Mesendoderm (in vitro differentiated cells): ENCODE measurements around the gene PAK4.

ENCODE experiments used
- DNase-seq: peaks from one replicate; pipeline ENCODE4 v3.0.0; 2013
- H2AK5ac ChIP-seq: 2 replicates; pipeline ENCODE4 v1.6.1; 2013; ENCODE audit warnings: low read length, inconsistent platforms
- H2BK120ac ChIP-seq: 2 replicates; pipeline ENCODE4 v1.6.1; 2013; ENCODE audit warnings: low read depth, mild to moderate bottlenecking, low read length, moderate library complexity, mixed read lengths
- H2BK15ac ChIP-seq: replicated peaks from 2 replicates; pipeline ENCODE4 v1.6.1; 2013; ENCODE audit warnings: low read depth, mild to moderate bottlenecking, moderate library complexity
- H2BK5ac ChIP-seq: 2 replicates; pipeline ENCODE4 v1.6.1; 2013; ENCODE audit warnings: low read length, inconsistent platforms
- H3K18ac ChIP-seq: 2 replicates; pipeline ENCODE4 v1.6.1; 2013; ENCODE audit warnings: mild to moderate bottlenecking, low read length, mixed read lengths
- H3K23ac ChIP-seq: one replicate; pipeline ENCODE4 v1.6.1; 2013; ENCODE audit warnings: low read length
- H3K27ac ChIP-seq: 2 replicates; pipeline ENCODE4 v1.5.1; 2013; ENCODE audit warnings: low read depth, mild to moderate bottlenecking, inconsistent platforms, low read length, moderate library complexity
- H3K27me3 ChIP-seq: 2 replicates; pipeline ENCODE4 v1.6.1; 2013; ENCODE audit warnings: low read length, control low read depth, mild to moderate bottlenecking, inconsistent platforms; ENCODE audit not compliant: insufficient read depth, poor library complexity
- H3K36me3 ChIP-seq: 2 replicates; pipeline ENCODE4 v1.6.1; 2013; ENCODE audit warnings: low read length, inconsistent platforms; ENCODE audit not compliant: control insufficient read depth, insufficient read depth
- H3K4ac ChIP-seq: one replicate; pipeline ENCODE4 v1.6.1; 2013; ENCODE audit warnings: low read depth, mild to moderate bottlenecking, low read length, moderate library complexity
- H3K4me1 ChIP-seq: 2 replicates; pipeline ENCODE4 v1.6.1; 2013; ENCODE audit warnings: low read depth, low read length, inconsistent platforms; ENCODE audit not compliant: control insufficient read depth
- H3K4me2 ChIP-seq: 2 replicates; pipeline ENCODE4 v1.6.1; 2013; ENCODE audit warnings: low read length
- H3K4me3 ChIP-seq: 2 replicates; pipeline ENCODE4 v1.5.1; 2013; ENCODE audit warnings: mild to moderate bottlenecking, low read length
- H3K56ac ChIP-seq: one replicate; pipeline ENCODE4 v1.6.1; 2013; ENCODE audit warnings: low read length
- H3K79me1 ChIP-seq: 2 replicates; pipeline ENCODE4 v1.6.1; 2013; ENCODE audit warnings: low read length, inconsistent platforms
- H3K79me2 ChIP-seq: 2 replicates; pipeline ENCODE4 v1.6.1; 2013; ENCODE audit warnings: mild to moderate bottlenecking, low read length; ENCODE audit not compliant: control insufficient read depth, insufficient read depth
- H3K9ac ChIP-seq: 2 replicates; pipeline ENCODE4 v1.6.1; 2013; ENCODE audit warnings: low read length, inconsistent platforms
- H4K5ac ChIP-seq: one replicate; pipeline ENCODE4 v1.6.1; 2013; ENCODE audit warnings: low read length
- H4K8ac ChIP-seq: one replicate; pipeline ENCODE4 v1.6.1; 2013; ENCODE audit warnings: low read depth, mild to moderate bottlenecking, control low read depth, low read length, moderate library complexity
- WGBS: extraction: QIAGEN DNeasy Blood & Tissue Kit; methylation state at CpG from one replicate; pipeline ENCODE4 v1.1.7; 2013; ENCODE audit warnings: low lambda C conversion rate, missing lambda C conversion rate; ENCODE audit not compliant: insufficient coverage; ENCODE audit errors: extremely low coverage; 5-methylcytosine and 5-hydroxymethylcytosine counted together

The PAK4 gene

GRCh38 chr19:39103151-39103550 is 22.4 kb upstream of the PAK4 start:
- Histone ChIP-seq H2BK5ac (no peak overlapping the region), H3K18ac (no peak overlapping the region), H3K4me1 (no peaks in the 10 kb centered on the region), H4K5ac (no peak overlapping the region), H3K23ac (no peak overlapping the region), H3K56ac (no peak overlapping the region), H3K36me3 (no peaks in the 10 kb centered on the region), H2AK5ac (no peak overlapping the region), H3K4me2 (no peak overlapping the region), H3K79me2 (no peaks in the 10 kb centered on the region), H2BK120ac (no peak overlapping the region), H2BK15ac (no peak overlapping the region), H3K79me1 (no peaks in the 10 kb centered on the region), H4K8ac (no peak overlapping the region), H3K4me3 (no peak overlapping the region), H3K27ac (no peak overlapping the region), H3K27me3 (no peaks in the 10 kb centered on the region), H3K4ac (no peak overlapping the region), H3K9ac (no peak overlapping the region)
- no CpG with 5 or more reads among the region's 5 CpGs for WGBS
- no peak for DNase-seq

- Histone ChIP-seq H3K4me2 (no peak overlapping the region), H3K27ac (no peak overlapping the region), H3K79me2 (no peaks in the 10 kb centered on the region), H3K23ac (no peak overlapping the region), H4K8ac (no peak overlapping the region), H3K56ac (no peak overlapping the region), H3K4me3 (no peak overlapping the region), H3K18ac (no peak overlapping the region), H2BK5ac (no peak overlapping the region), H2AK5ac (no peak overlapping the region), H3K27me3 (no peaks in the 10 kb centered on the region), H3K9ac (no peak overlapping the region), H3K4me1 (no peaks in the 10 kb centered on the region), H2BK15ac (no peak overlapping the region), H3K36me3 (no peaks in the 10 kb centered on the region), H3K4ac (no peak overlapping the region), H3K79me1 (no peaks in the 10 kb centered on the region), H4K5ac (no peak overlapping the region), H2BK120ac (no peak overlapping the region)
- DNase-seq, result no peak
- WGBS, result no CpG with 5 or more reads among the region's 5 CpGs
Observed at GRCh38 chr19:39104186-39104596, 21.4 kb upstream of the PAK4 start.

- no peak overlapping the region for H3K4me3 ChIP-seq
- no peak overlapping the region for H2AK5ac ChIP-seq
- no peak overlapping the region for H3K56ac ChIP-seq
- H4K5ac ChIP-seq, result no peak overlapping the region
- no peak overlapping the region for H3K4me2 ChIP-seq
- no peaks in the 10 kb centered on the region for H3K36me3 ChIP-seq
- H3K23ac ChIP-seq, result no peak overlapping the region
- no peak overlapping the region for H3K27ac ChIP-seq
- H3K79me1 ChIP-seq, result no peaks in the 10 kb centered on the region
- no peak overlapping the region for H4K8ac ChIP-seq
- no peak overlapping the region for H2BK15ac ChIP-seq
- H2BK120ac ChIP-seq, result no peak overlapping the region
- H3K18ac ChIP-seq, result no peak overlapping the region
- no peaks in the 10 kb centered on the region for H3K79me2 ChIP-seq
- DNase-seq, result no peak
- H3K4me1 ChIP-seq, result no peaks in the 10 kb centered on the region
- no CpG with 5 or more reads among the region's 7 CpGs for WGBS
- H3K27me3 ChIP-seq, result no peaks in the 10 kb centered on the region
- H3K4ac ChIP-seq, result no peak overlapping the region
- no peak overlapping the region for H3K9ac ChIP-seq
- H2BK5ac ChIP-seq, result no peak overlapping the region
Observed at GRCh38 chr19:39106194-39106593, 19.4 kb upstream of the PAK4 start.

- Histone ChIP-seq H3K4me1 (no peaks in the 10 kb centered on the region), H3K79me2 (no peaks in the 10 kb centered on the region), H3K4me3 (no peak overlapping the region), H3K36me3 (no peaks in the 10 kb centered on the region), H4K8ac (no peak overlapping the region), H2AK5ac (no peak overlapping the region), H3K18ac (no peak overlapping the region), H2BK120ac (no peak overlapping the region), H3K9ac (no peak overlapping the region), H2BK15ac (no peak overlapping the region), H3K4ac (no peak overlapping the region), H3K4me2 (no peak overlapping the region), H3K27ac (no peak overlapping the region), H3K79me1 (no peaks in the 10 kb centered on the region), H3K27me3 (no peaks in the 10 kb centered on the region), H3K56ac (no peak overlapping the region), H2BK5ac (no peak overlapping the region), H4K5ac (no peak overlapping the region), H3K23ac (no peak overlapping the region)
- DNase-seq, result no peak
Observed at GRCh38 chr19:39109641-39110040, 15.9 kb upstream of the PAK4 start.

GRCh38 chr19:39110263-39110967 is 15.2 kb upstream of the PAK4 start:
- WGBS, result no CpG with 5 or more reads among the region's 16 CpGs
- peak; percentile 49 for DNase-seq

GRCh38 chr19:39111593-39112199 is 13.9 kb upstream of the PAK4 start:
- no peak overlapping the region for H3K27ac ChIP-seq
- no peak overlapping the region for H3K4me2 ChIP-seq
- no peak overlapping the region for H2BK120ac ChIP-seq
- H3K56ac ChIP-seq, result no peak overlapping the region
- H4K8ac ChIP-seq, result no peak overlapping the region
- H3K36me3 ChIP-seq, result no peaks in the 10 kb centered on the region
- no peak overlapping the region for H3K4me3 ChIP-seq
- H3K9ac ChIP-seq, result no peak overlapping the region
- no peak for DNase-seq
- H3K4ac ChIP-seq, result no peak overlapping the region
- no peaks in the 10 kb centered on the region for H3K4me1 ChIP-seq
- no peak overlapping the region for H3K18ac ChIP-seq
- H4K5ac ChIP-seq, result no peak overlapping the region
- no peak overlapping the region for H2BK5ac ChIP-seq
- no peaks in the 10 kb centered on the region for H3K27me3 ChIP-seq
- H3K23ac ChIP-seq, result no peak overlapping the region
- no peak overlapping the region for H2AK5ac ChIP-seq
- H2BK15ac ChIP-seq, result no peak overlapping the region
- H3K79me1 ChIP-seq, result no peaks in the 10 kb centered on the region
- H3K79me2 ChIP-seq, result no peaks in the 10 kb centered on the region
- WGBS, result no CpG with 5 or more reads among the region's 18 CpGs

More at GRCh38 chr19:39110263-39110967, 15.2 kb upstream of the PAK4 start:
- Histone ChIP-seq H3K56ac (no peak overlapping the region), H3K79me2 (no peaks in the 10 kb centered on the region), H3K4me2 (no peak overlapping the region), H3K4me1 (no peaks in the 10 kb centered on the region), H2AK5ac (no peak overlapping the region), H2BK15ac (no peak overlapping the region), H2BK120ac (no peak overlapping the region), H3K36me3 (no peaks in the 10 kb centered on the region), H3K9ac (no peak overlapping the region), H2BK5ac (no peak overlapping the region), H4K5ac (no peak overlapping the region), H3K18ac (no peak overlapping the region), H3K27ac (no peak overlapping the region), H3K79me1 (no peaks in the 10 kb centered on the region), H4K8ac (no peak overlapping the region), H3K27me3 (no peaks in the 10 kb centered on the region), H3K4me3 (no peak overlapping the region), H3K4ac (no peak overlapping the region), H3K23ac (no peak overlapping the region)
